Stomach (tissue), 9 donors: ENCODE results near the gene MSTN. TPM values are rescaled to one million over a fixed set of nuclear protein-coding genes. Genes with fewer than 3 reads are reported as not detected.
"Not testable (repeated sequence)": the region's sequence is repeated elsewhere in the genome, so short reads cannot be mapped to it uniquely, and the experiment has no call there.

Experiments used
- DNase-seq, 2 donors: peaks; one replicate each; pipeline versions ENCODE4 v3.0.0 to v3.0.0-alpha.2; 2013 to 2019
- H3K27ac ChIP-seq, 5 donors: fragments of 200-600 bp in 4 of 5; sonication (generic) in 4 of 5; one replicate each; pipeline ENCODE4 v1.5.1; 2013 to 2019; ENCODE audit warnings: mild to moderate bottlenecking in 1 of 5, moderate library complexity in 1 of 5
- H3K27me3 ChIP-seq, 3 donors: fragments of 200-600 bp; sonication (generic); one replicate each; pipeline ENCODE4 v1.5.1; 2017 to 2019; ENCODE audit warnings: mixed run types in 1 of 3
- H3K36me3 ChIP-seq, 4 donors: fragments of 200-600 bp; sonication (generic); 1 replicate in 3 of 4; 2 replicates in 1 of 4; pipeline ENCODE4 v1.5.1; 2016 to 2019
- H3K4me1 ChIP-seq, 4 donors: fragments of 200-600 bp; sonication (generic); one replicate each; pipeline ENCODE4 v1.5.1; 2016 to 2019
- H3K4me3 ChIP-seq, 4 donors: fragments of 200-600 bp; sonication (generic) in 3 of 4; one replicate each; pipeline ENCODE4 v1.5.1; 2016 to 2019; ENCODE audit warnings: mild to moderate bottlenecking in 1 of 4
- H3K9me3 ChIP-seq, 4 donors: fragments of 200-600 bp; sonication (generic); one replicate each; pipeline ENCODE4 v1.5.1; 2016 to 2019
- CTCF ChIP-seq, 7 experiments: fragments of 450-650 bp in 4 of 7; fragments of 200-600 bp in 3 of 7; sonication (generic) in 3 of 7; IDR thresholded peaks; one replicate each; pipeline ENCODE4 v1.5.1; 2016 to 2019; ENCODE audit warnings: antibody characterized with exemption in 7 of 7, control low read depth in 2 of 7, mild to moderate bottlenecking in 1 of 7
- EP300 ChIP-seq: sonication (generic); formaldehyde crosslinking; IDR thresholded peaks from one replicate; pipeline ENCODE4 v1.6.1; 2017; ENCODE audit warnings: antibody characterized with exemption
- POLR2A ChIP-seq, 4 donors: fragments of 450-650 bp; IDR thresholded peaks; one replicate each; pipeline ENCODE4 v1.6.1; 2016; ENCODE audit warnings: antibody characterized with exemption in 4 of 4, control low read depth in 2 of 4, mild to moderate bottlenecking in 1 of 4, moderate library complexity in 1 of 4
- POLR2AphosphoS5 ChIP-seq, 3 donors: sonication (generic); formaldehyde crosslinking; IDR thresholded peaks; one replicate each; pipeline ENCODE4 v1.6.1; 2016; ENCODE audit warnings: antibody characterized with exemption in 3 of 3
- WGBS, 5 donors: extraction: QIAGEN DNeasy Blood & Tissue Kit in 3 of 5; methylation state at CpG; one replicate each; pipeline versions ENCODE4 v1.1.5 to v1.1.7; 2013 to 2018; 5-methylcytosine and 5-hydroxymethylcytosine counted together
- intact Hi-C: fragments of 100-400 bp; cut with DNase I; formaldehyde crosslinking; loops from one replicate; pipeline ENCODE4 v1.15.1; 2023; ENCODE audit warnings: low total_unique reads
- polyA plus RNA-seq, 3 donors: library from polyadenylated mRNA; stranded (reverse); fragments of 200-250 nt; gene quantifications; one replicate each; pipeline ENCODE4 v1.2.3, GENCODE V29; 2013
- total RNA-seq, 5 donors: library from RNA; depleted of rRNA; stranded (reverse); fragments of >200 nt; gene quantifications; one replicate each; pipeline versions ENCODE4 v1.1.0 to v1.2.3, GENCODE V29; 2014 to 2016
- donor health status: healthy with polysubstance abuse.
- donor health status: Bipolar disorder and iron deficiency.
- donor health status: healthy.

Gene MSTN
- total and polyA plus RNA-seq, 8 donors: 0.45 to 2.0 (median 0.46) TPM; not detected in 5

GRCh38 chr2:190017837-190018236 is 44.7 kb downstream of the MSTN start:
- Histone ChIP-seq H3K4me3 (no peak overlapping the region), H3K27ac (no peak overlapping the region), H3K36me3 (no peaks in the 10 kb centered on the region), H3K4me1 (no peaks in the 10 kb centered on the region), H3K27me3 (no peaks in the 10 kb centered on the region), H3K9me3 (peaks cover 3 to 44% (median 31%) of the 10 kb centered on the region in 4 donors)
- DNase-seq: no peak
- TF ChIP-seq POLR2AphosphoS5 (IDR thresholded peaks at IDR 0.05) (no peak), CTCF (IDR thresholded peaks at IDR 0.05) (no peak), EP300 (no peak), POLR2A (IDR thresholded peaks at IDR 0.05) (no peak)
- intact Hi-C loops: loop anchor here (2.0 kb wide), 1 partner anchor 15 kb away; no protein-coding TSS in a partner anchor
- 86 to 100% (median 98%) methylated on average over 1 of the region's 1 CpG for WGBS, 5 donors

- 71 to 91% (median 81%) methylated on average over 1 of the region's 1 CpG for WGBS, 5 donors
- intact Hi-C loops, H3K4me3 ChIP-seq, H3K36me3 ChIP-seq, H3K27ac ChIP-seq, H3K27me3 ChIP-seq, DNase-seq, H3K4me1 ChIP-seq: not testable (repeated sequence)
- H3K9me3 ChIP-seq: peaks cover 3 to 44% (median 31%) of the 10 kb centered on the region in 4 donors
These were observed 46.6 kb downstream of the MSTN start for GRCh38 chr2:190015969-190016368.
